ENCODE data around the gene PHAF1. TPM values are rescaled to one million over a fixed set of nuclear protein-coding genes. Genes with fewer than 3 reads are reported as not detected.

The PHAF1 gene
- total and polyA plus RNA-seq, 2 donors (not counting 1 experiment from before 2014, with no cell fraction given), result 18.8 to 20.7 TPM

DNA sequence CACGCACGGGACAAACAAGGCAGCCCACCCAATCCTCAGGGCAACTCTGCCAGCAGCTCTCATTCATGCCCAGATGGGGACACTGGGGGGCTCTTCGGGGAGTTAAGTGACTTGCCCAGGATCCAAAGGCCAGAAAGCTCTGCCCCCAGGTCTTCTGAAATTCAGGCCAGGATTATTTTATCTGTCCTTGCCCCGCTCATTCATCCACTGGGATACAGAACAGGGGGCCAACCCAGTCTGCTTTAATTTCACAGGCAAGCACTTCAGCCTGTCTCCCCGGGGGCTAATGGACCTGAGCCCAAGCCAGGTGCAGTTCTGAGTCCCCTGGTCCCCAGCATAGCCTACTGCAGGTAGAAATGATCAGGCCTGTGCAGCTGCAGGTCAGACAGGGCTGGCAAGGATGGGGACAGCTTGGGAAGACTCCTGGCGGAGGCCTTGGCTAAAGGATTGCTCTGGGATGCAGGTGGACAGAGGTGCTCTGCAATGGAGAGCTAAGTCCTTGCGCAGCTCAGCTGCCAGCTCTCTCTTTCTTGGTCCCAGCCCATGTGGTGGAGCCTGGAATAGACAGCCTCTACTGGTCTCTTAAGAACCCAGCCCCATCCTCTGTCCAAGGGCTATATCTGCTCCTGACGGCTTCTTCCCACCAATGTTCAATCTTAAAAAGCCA, 41.8 kb downstream of the PHAF1 start:
- no peak overlapping the region for H3K27ac Mint-ChIP-seq
- H3K4me1 Mint-ChIP-seq, result peaks cover 29% of the 10 kb centered on the region
- intact Hi-C loops (cut with micrococcal nuclease), result loop anchor here (1.0 kb wide), 1 partner anchor 169 kb away; no protein-coding TSS in a partner anchor

More for the DNA sequence above, 41.8 kb downstream of the PHAF1 start:
- WGBS (ENCODE audit: insufficient coverage), result 75% methylated on average over 7 of the region's 8 CpGs
- H3K4me3 Mint-ChIP-seq, result peak overlapping the region; percentile 73
- Histone ChIP-seq H3K27ac (ENCODE audit: low read length in 2 of 2) (no peak overlapping the region), H3K9ac (ENCODE audit: low read length) (no peak overlapping the region), H3K79me2 (ENCODE audit: control insufficient read depth, insufficient read depth, low read length) (no peaks in the 10 kb centered on the region), H2AFZ (ENCODE audit: insufficient read depth, low read depth, low read length, poor library complexity, severe bottlenecking) (no peak overlapping the region), H3K27me3 (replicated peaks in 1 of 4; ENCODE audit: control extremely low read depth in 1 of 4, control insufficient read depth in 3 of 4, insufficient read depth in 4 of 4, low read length in 3 of 4) (peaks cover 0 to 36% (median 10%) of the 10 kb centered on the region in 4 experiments), H3K9me3 (ENCODE audit: control extremely low read depth in 1 of 3, control insufficient read depth in 2 of 3, insufficient read depth in 1 of 3, low read length in 2 of 3) (peaks cover 0 to 22% (median 0%) of the 10 kb centered on the region in 3 donors), H3K4me1 (ENCODE audit: control insufficient read depth in 2 of 2, insufficient read depth in 2 of 2, low read length in 2 of 2) (peaks cover 21 to 26% of the 10 kb centered on the region in 2 donors), H3K36me3 (replicated peaks in 1 of 2; ENCODE audit: control extremely low read depth in 1 of 2, control insufficient read depth in 1 of 2, extremely low read depth in 1 of 2, insufficient read depth in 2 of 2, low read length in 1 of 2) (peaks cover 0 to 19% of the 10 kb centered on the region in 2 experiments), H3K4me3 (ENCODE audit: control extremely low read depth in 1 of 5, extremely low read depth in 1 of 5, insufficient read depth in 1 of 5, low read depth in 2 of 5, low read length in 4 of 5) (no peak overlapping the region), H3K4me2 (replicated peaks; ENCODE audit: low read depth, low read length, poor library complexity, severe bottlenecking) (no peak overlapping the region), H4K20me1 (ENCODE audit: control insufficient read depth, insufficient read depth, low read length, poor library complexity, severe bottlenecking) (peaks cover 29% of the 10 kb centered on the region)
- TF ChIP-seq, protein P1, sequence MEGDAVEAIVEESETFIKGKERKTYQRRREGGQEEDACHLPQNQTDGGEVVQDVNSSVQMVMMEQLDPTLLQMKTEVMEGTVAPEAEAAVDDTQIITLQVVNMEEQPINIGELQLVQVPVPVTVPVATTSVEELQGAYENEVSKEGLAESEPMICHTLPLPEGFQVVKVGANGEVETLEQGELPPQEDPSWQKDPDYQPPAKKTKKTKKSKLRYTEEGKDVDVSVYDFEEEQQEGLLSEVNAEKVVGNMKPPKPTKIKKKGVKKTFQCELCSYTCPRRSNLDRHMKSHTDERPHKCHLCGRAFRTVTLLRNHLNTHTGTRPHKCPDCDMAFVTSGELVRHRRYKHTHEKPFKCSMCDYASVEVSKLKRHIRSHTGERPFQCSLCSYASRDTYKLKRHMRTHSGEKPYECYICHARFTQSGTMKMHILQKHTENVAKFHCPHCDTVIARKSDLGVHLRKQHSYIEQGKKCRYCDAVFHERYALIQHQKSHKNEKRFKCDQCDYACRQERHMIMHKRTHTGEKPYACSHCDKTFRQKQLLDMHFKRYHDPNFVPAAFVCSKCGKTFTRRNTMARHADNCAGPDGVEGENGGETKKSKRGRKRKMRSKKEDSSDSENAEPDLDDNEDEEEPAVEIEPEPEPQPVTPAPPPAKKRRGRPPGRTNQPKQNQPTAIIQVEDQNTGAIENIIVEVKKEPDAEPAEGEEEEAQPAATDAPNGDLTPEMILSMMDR (IDR thresholded peaks at IDR 0.05), result no peak
- no peak for TF ChIP-seq EZH2 (IDR thresholded peaks at IDR 0.05; ENCODE audit: borderline replicate concordance, insufficient read depth, low read depth, low read length, poor library complexity, severe bottlenecking)
- ChIA-PET CTCF (interaction anchor here (0.8 to 1.5 kb wide), 5 partner anchors 18 to 193 kb away, joined by 3 to 4 read pairs (median 4); partner anchors contain the start of genes CBFB and NOL3), POLR2A (no interaction called here)
- DNase-seq (no peak), ATAC-seq (ENCODE audit: low read depth) (no peak)
- H3K27me3 Mint-ChIP-seq, result peaks cover 20% of the 10 kb centered on the region
- no peaks in the 10 kb centered on the region for H3K9me3 Mint-ChIP-seq (ENCODE audit: insufficient read depth)
